ENCODE data around the gene ING3.

GRCh38 chr7:120991161-120991560 is 40.6 kb downstream of the ING3 start:
- TF ChIP-seq, protein P1, sequence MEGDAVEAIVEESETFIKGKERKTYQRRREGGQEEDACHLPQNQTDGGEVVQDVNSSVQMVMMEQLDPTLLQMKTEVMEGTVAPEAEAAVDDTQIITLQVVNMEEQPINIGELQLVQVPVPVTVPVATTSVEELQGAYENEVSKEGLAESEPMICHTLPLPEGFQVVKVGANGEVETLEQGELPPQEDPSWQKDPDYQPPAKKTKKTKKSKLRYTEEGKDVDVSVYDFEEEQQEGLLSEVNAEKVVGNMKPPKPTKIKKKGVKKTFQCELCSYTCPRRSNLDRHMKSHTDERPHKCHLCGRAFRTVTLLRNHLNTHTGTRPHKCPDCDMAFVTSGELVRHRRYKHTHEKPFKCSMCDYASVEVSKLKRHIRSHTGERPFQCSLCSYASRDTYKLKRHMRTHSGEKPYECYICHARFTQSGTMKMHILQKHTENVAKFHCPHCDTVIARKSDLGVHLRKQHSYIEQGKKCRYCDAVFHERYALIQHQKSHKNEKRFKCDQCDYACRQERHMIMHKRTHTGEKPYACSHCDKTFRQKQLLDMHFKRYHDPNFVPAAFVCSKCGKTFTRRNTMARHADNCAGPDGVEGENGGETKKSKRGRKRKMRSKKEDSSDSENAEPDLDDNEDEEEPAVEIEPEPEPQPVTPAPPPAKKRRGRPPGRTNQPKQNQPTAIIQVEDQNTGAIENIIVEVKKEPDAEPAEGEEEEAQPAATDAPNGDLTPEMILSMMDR (IDR thresholded peaks at IDR 0.05 in 4 of 5, conservative IDR thresholded peaks at IDR 0.05 in 1 of 5), result no peak
- TF ChIP-seq POLR2A (IDR thresholded peaks at IDR 0.05), result no peak

Data from gastrocnemius medialis (tissue), 4 donors.